ENCODE results near the gene TNFAIP8. TPM values are rescaled to one million over a fixed set of nuclear protein-coding genes. Genes with fewer than 3 reads are reported as not detected.
A peak's percentile ranks its signal among the peaks of the same experiment; 100 is the strongest.

TNFAIP8 gene
- total and polyA plus RNA-seq, 2 experiments from 2014 or later = 18.3 to 37.6 TPM

DNA sequence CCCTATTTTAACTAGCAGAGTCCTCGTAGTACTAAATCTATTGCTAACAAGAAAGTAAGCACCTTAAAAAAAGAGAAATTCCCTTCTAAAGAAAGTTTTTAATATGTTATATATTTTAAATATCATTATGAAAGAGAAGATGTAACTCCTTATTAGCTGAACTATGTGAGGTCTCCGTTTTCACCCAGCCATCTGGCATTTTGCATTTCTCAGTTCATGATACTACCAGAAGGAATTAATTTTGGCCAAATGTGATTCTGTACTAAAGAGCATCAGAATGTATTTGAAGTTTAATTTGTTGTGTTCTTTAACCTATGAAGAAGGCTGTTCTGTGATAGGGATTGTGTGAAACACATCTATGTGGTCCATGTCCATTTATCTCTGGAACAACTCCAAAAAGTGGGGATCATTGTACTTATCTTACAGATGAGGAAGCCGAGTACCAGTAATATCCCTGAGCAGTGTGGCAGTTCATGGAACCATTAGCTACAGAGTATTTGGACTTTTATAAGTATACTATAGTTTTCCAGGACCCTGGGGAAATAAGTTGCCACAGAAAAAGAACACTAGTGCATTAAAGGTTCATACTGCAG, 29.8 kb downstream of the TNFAIP8 start:
- Histone ChIP-seq H3K4me2 (no peak overlapping the region), H3K9me3 (ENCODE audit: low read depth) (no peaks in the 10 kb centered on the region), H3K9me2 (replicated peaks; ENCODE audit: insufficient read depth) (no peaks in the 10 kb centered on the region), H3K79me2 (peaks cover 23% of the 10 kb centered on the region), H3K4me1 (ENCODE audit: insufficient read depth) (peaks cover 34% of the 10 kb centered on the region), H4K20me1 (ENCODE audit: insufficient read depth, poor library complexity, severe bottlenecking) (no peaks in the 10 kb centered on the region), H3K4me3 (no peak overlapping the region), H3K27ac (no peak overlapping the region), H3K36me3 (replicated peaks; ENCODE audit: insufficient read depth, low read depth) (no peaks in the 10 kb centered on the region), H3K27me3 (no peaks in the 10 kb centered on the region), H2AFZ (no peak overlapping the region)
- WGBS (ENCODE audit: low lambda C conversion rate, missing lambda C conversion rate) = 72% methylated on average over 3 of the region's 3 CpGs
- DNase-seq (ENCODE audit: low spot score) = no peak
- TF ChIP-seq EZH2 (IDR thresholded peaks at IDR 0.05; ENCODE audit: borderline replicate concordance) (no peak), EZH2phosphoT487 (IDR thresholded peaks at IDR 0.05; ENCODE audit: low read depth, severe bottlenecking, unreplicated experiment) (no peak)
- TF ChIP-seq, protein P1, sequence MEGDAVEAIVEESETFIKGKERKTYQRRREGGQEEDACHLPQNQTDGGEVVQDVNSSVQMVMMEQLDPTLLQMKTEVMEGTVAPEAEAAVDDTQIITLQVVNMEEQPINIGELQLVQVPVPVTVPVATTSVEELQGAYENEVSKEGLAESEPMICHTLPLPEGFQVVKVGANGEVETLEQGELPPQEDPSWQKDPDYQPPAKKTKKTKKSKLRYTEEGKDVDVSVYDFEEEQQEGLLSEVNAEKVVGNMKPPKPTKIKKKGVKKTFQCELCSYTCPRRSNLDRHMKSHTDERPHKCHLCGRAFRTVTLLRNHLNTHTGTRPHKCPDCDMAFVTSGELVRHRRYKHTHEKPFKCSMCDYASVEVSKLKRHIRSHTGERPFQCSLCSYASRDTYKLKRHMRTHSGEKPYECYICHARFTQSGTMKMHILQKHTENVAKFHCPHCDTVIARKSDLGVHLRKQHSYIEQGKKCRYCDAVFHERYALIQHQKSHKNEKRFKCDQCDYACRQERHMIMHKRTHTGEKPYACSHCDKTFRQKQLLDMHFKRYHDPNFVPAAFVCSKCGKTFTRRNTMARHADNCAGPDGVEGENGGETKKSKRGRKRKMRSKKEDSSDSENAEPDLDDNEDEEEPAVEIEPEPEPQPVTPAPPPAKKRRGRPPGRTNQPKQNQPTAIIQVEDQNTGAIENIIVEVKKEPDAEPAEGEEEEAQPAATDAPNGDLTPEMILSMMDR (IDR thresholded peaks at IDR 0.05; ENCODE audit: poor library complexity) = no peak

DNA sequence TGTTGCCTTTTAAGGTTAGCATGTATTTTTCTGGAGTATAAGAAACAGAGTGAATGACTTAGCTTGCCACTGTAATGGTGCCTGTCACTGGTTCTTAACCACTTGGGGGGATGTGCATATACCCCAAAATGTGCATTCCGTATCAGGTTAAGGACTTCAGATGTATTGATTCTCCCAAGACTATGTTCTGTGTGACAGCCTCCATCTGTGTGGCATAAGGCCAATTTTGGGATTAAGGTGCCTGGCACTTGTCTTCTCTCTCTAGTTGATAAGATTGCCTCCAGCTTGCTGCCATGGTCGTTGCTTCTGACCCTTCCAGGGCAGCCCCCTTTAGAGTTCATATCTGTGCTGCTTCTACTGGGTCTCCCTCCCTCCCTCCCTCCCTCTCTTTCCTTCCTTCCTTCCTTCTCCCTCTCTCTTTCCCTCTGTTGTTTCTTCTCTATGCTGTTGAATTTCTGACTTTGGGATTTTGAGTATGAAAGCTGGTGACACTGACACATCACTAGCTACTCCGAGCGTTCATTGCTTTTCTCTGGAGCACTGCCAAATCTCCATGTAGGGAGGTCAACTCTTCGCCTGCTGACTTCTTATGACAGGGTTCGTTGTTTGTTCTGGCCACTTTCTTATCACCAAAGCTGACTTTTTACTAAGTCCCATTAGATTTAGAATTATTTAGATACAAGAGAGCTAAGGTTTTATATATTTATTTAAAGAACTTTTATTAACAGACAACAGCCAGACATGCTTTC, 31.0 kb downstream of the TNFAIP8 start:
- DNase-seq (ENCODE audit: low spot score) = peak; percentile 47
- TF ChIP-seq EZH2phosphoT487 (IDR thresholded peaks at IDR 0.05; ENCODE audit: low read depth, severe bottlenecking, unreplicated experiment) = no peak
- TF ChIP-seq, protein P1 (IDR thresholded peaks at IDR 0.05; ENCODE audit: poor library complexity) = no peak
- no peak for TF ChIP-seq EZH2 (IDR thresholded peaks at IDR 0.05; ENCODE audit: borderline replicate concordance)

DNA sequence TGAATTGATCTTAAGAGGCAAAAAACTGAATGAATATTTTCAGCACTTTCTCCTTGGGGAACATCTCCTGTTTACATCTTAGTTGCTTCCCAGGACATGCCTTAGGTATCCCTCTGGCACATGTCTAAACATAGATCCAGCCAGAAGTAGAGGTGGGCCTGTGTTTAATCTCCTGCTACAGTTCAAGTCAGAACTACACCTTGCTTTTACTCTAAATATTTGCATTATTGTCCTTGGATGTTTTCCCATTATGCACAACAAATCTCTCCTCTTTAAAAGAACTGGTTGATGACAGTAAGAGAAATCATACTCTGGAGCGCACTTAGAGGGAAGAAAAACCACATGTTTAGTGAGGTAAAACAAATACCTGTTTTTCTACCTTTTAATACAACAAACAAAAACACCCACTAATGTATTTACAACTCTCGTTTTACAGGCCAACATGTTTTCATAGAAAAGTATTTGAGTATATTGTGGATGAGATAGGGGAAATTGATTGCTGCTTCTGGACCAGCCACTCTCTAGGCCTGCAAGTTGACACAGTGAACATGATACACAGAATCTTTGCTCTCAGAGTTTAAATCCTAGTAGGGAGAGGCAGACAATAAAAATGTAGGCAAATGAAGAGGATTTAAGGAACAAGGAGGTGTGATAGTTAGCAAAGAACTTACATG, 32.3 kb downstream of the TNFAIP8 start:
- H3K9me3 ChIP-seq (ENCODE audit: low read depth) = no peaks in the 10 kb centered on the region
- H4K20me1 ChIP-seq (ENCODE audit: insufficient read depth, poor library complexity, severe bottlenecking) = no peaks in the 10 kb centered on the region
- no peaks in the 10 kb centered on the region for H3K27me3 ChIP-seq
- H3K36me3 ChIP-seq (replicated peaks; ENCODE audit: insufficient read depth, low read depth) = no peaks in the 10 kb centered on the region
- H3K9me2 ChIP-seq (replicated peaks; ENCODE audit: insufficient read depth) = no peaks in the 10 kb centered on the region
- H3K27ac ChIP-seq = peak overlapping the region; percentile 1
- 46% methylated on average over 2 of the region's 2 CpGs for WGBS (ENCODE audit: low lambda C conversion rate, missing lambda C conversion rate)
- TF ChIP-seq, protein P1 (IDR thresholded peaks at IDR 0.05; ENCODE audit: poor library complexity) = no peak
- no peak for TF ChIP-seq EZH2phosphoT487 (IDR thresholded peaks at IDR 0.05; ENCODE audit: low read depth, severe bottlenecking, unreplicated experiment)
- TF ChIP-seq EZH2 (IDR thresholded peaks at IDR 0.05; ENCODE audit: borderline replicate concordance) = no peak
- no peak overlapping the region for H3K4me3 ChIP-seq
- H2AFZ ChIP-seq = no peak overlapping the region
- DNase-seq (ENCODE audit: low spot score) = no peak
- peaks cover 26% of the 10 kb centered on the region for H3K79me2 ChIP-seq
- H3K4me1 ChIP-seq (ENCODE audit: insufficient read depth) = peaks cover 34% of the 10 kb centered on the region
- H3K4me2 ChIP-seq = peak overlapping the region; percentile 27

More for the DNA sequence above, 31.0 kb downstream of the TNFAIP8 start:
- Histone ChIP-seq H2AFZ (no peak overlapping the region), H4K20me1 (ENCODE audit: insufficient read depth, poor library complexity, severe bottlenecking) (no peaks in the 10 kb centered on the region), H3K27me3 (no peaks in the 10 kb centered on the region), H3K4me1 (ENCODE audit: insufficient read depth) (peaks cover 34% of the 10 kb centered on the region), H3K79me2 (peaks cover 25% of the 10 kb centered on the region), H3K9me2 (replicated peaks; ENCODE audit: insufficient read depth) (no peaks in the 10 kb centered on the region), H3K4me2 (peak overlapping the region; percentile 23), H3K4me3 (no peak overlapping the region), H3K9me3 (ENCODE audit: low read depth) (no peaks in the 10 kb centered on the region), H3K36me3 (replicated peaks; ENCODE audit: insufficient read depth, low read depth) (no peaks in the 10 kb centered on the region), H3K27ac (peak overlapping the region; percentile 1)
- 36% methylated on average over 6 of the region's 6 CpGs for WGBS (ENCODE audit: low lambda C conversion rate, missing lambda C conversion rate)
